Measurements from ENCODE around the gene PTPRD. TPM values are rescaled to one million over a fixed set of nuclear protein-coding genes. Genes with fewer than 3 reads are reported as not detected.

Gene PTPRD
- total RNA-seq, 1 experiment from 2014 or later, result not detected

DNA sequence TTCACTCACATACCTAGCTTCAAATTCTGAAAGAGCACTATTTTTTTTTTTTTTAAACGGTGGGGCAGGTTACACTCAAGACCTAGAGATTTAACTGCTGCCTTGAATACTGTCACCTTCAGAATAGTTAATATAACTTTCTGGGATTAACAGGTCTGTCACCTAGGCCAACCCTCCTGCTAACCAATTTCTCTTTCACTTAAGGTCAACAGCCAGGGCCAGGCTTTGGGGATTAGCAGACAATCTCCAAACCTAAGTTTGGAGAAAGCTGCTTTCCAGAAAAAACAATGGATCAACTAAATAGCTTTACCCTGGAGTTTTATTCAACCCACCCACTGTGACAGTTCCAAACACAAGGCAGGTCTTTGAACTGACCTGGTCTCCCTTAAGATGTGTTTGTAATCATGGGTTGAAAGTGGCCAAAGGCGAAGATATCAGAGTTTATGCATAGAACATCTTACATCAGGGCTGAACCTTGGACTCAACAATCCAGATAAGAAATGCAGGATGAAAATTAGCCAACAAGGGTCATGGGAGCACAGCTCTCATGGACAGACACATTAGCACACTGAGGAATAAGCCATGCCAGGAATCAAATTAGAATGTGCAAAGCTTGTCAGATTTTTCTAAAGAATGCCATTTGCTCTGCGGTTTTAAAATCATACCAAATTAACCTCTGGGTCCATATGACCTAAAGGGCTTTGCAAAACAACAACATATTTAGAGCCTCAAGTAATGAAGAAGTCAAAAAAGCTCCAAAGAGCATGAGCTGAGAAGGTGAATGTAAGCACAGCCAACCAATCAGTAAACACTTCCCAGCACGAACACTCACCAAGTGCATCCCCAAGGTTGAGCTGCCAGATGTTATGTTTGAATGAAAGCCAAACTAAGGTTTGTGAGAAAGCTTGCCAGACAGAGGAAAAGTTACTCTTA is 2274.7 kb downstream of the PTPRD start:
- ChIA-PET POLR2A (no interaction called here), CTCF (no interaction called here)
- H3K27me3 ChIP-seq (ENCODE audit: control insufficient read depth, insufficient read depth, low read length), result no peaks in the 10 kb centered on the region
- H3K4me1 ChIP-seq (ENCODE audit: control insufficient read depth, insufficient read depth, low read length), result no peaks in the 10 kb centered on the region
- TF ChIP-seq SIN3A (IDR thresholded peaks at IDR 0.05; ENCODE audit: borderline replicate concordance, insufficient read depth, low read depth, low read length) (no peak), TCF7L2 (IDR thresholded peaks at IDR 0.05; ENCODE audit: low read depth, low read length) (no peak), POLR2AphosphoS5 (IDR thresholded peaks at IDR 0.05; ENCODE audit: low read depth, low read length) (no peak), REST (IDR thresholded peaks at IDR 0.05; ENCODE audit: insufficient read depth in 1 of 2, low read depth in 2 of 2, low read length in 1 of 2) (no peak)
- TF ChIP-seq, protein P1, sequence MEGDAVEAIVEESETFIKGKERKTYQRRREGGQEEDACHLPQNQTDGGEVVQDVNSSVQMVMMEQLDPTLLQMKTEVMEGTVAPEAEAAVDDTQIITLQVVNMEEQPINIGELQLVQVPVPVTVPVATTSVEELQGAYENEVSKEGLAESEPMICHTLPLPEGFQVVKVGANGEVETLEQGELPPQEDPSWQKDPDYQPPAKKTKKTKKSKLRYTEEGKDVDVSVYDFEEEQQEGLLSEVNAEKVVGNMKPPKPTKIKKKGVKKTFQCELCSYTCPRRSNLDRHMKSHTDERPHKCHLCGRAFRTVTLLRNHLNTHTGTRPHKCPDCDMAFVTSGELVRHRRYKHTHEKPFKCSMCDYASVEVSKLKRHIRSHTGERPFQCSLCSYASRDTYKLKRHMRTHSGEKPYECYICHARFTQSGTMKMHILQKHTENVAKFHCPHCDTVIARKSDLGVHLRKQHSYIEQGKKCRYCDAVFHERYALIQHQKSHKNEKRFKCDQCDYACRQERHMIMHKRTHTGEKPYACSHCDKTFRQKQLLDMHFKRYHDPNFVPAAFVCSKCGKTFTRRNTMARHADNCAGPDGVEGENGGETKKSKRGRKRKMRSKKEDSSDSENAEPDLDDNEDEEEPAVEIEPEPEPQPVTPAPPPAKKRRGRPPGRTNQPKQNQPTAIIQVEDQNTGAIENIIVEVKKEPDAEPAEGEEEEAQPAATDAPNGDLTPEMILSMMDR (IDR thresholded peaks at IDR 0.05), result no peak
- in situ Hi-C loops (cut with HindIII; ENCODE audit: low pct_unique_long_range_greater_than_20kb, low sequenced_read_pairs) (no loop called here), intact Hi-C loops (cut with micrococcal nuclease; ENCODE audit: unreplicated experiment) (no loop called here)
- H3K9me3 ChIP-seq (ENCODE audit: control insufficient read depth, insufficient read depth, low read depth, low read length), result no peaks in the 10 kb centered on the region
- ATAC-seq (no peak), DNase-seq (ENCODE audit: low read depth, low spot score) (no peak)
- H3K36me3 ChIP-seq (ENCODE audit: control insufficient read depth, insufficient read depth, low read length), result no peaks in the 10 kb centered on the region
- no TSS peak for BruUV-seq (replicated peaks)
- H3K4me3 ChIP-seq (ENCODE audit: low read depth in 2 of 2, low read length in 2 of 2), result no peak overlapping the region
- no peak overlapping the region for H3K27ac ChIP-seq (ENCODE audit: low read length)

- DNase-seq (ENCODE audit: low read depth, low spot score) (no peak), ATAC-seq (no peak)
- intact Hi-C loops (cut with micrococcal nuclease; ENCODE audit: unreplicated experiment) (no loop called here), in situ Hi-C loops (cut with HindIII; ENCODE audit: low pct_unique_long_range_greater_than_20kb, low sequenced_read_pairs) (no loop called here)
- H3K36me3 ChIP-seq (ENCODE audit: control insufficient read depth, insufficient read depth, low read length), result no peaks in the 10 kb centered on the region
- no peaks in the 10 kb centered on the region for H3K9me3 ChIP-seq (ENCODE audit: control insufficient read depth, insufficient read depth, low read depth, low read length)
- H3K27me3 ChIP-seq (ENCODE audit: control insufficient read depth, insufficient read depth, low read length), result no peaks in the 10 kb centered on the region
- H3K4me1 ChIP-seq (ENCODE audit: control insufficient read depth, insufficient read depth, low read length), result no peaks in the 10 kb centered on the region
- POLR2A ChIA-PET, result no interaction called here
- no peak overlapping the region for H3K4me3 ChIP-seq (ENCODE audit: low read depth in 2 of 2, low read length in 2 of 2)
- BruUV-seq (replicated peaks), result no TSS peak
- no peak overlapping the region for H3K27ac ChIP-seq (ENCODE audit: low read length)
- TF ChIP-seq REST (IDR thresholded peaks at IDR 0.05; ENCODE audit: insufficient read depth in 1 of 2, low read depth in 2 of 2, low read length in 1 of 2) (no peak), SIN3A (IDR thresholded peaks at IDR 0.05; ENCODE audit: borderline replicate concordance, insufficient read depth, low read depth, low read length) (no peak), TCF7L2 (IDR thresholded peaks at IDR 0.05; ENCODE audit: low read depth, low read length) (no peak), POLR2AphosphoS5 (IDR thresholded peaks at IDR 0.05; ENCODE audit: low read depth, low read length) (no peak)
- TF ChIP-seq, protein P1 (IDR thresholded peaks at IDR 0.05), result no peak
- CTCF ChIA-PET, result no interaction called here
Observed at GRCh38 chr9:8332871-8333270, 2279.9 kb downstream of the PTPRD start.
